Activated T-cell treated with anti-CD3 and anti-CD28 coated beads, Interleukin-2, amount 50 U/mL, for 24 hours (primary cell): ENCODE measurements around the gene DOCK3.
"Not testable (repeated sequence)": the region's sequence is repeated elsewhere in the genome, so short reads cannot be mapped to it uniquely, and the experiment has no call there.

Experiments used
- DNase-seq: peaks from one replicate; pipeline ENCODE4 v3.0.0-alpha.2; 2020
- H3K27ac Mint-ChIP-seq: 2 replicates; pipeline ENCODE4 v1.8.0; 2020; ENCODE audit warnings: mild to moderate bottlenecking, mixed read lengths
- H3K27me3 Mint-ChIP-seq: 2 replicates; pipeline ENCODE4 v1.8.0; 2020; ENCODE audit warnings: mixed read lengths
- H3K36me3 Mint-ChIP-seq: 2 replicates; pipeline ENCODE4 v1.8.0; 2020; ENCODE audit warnings: low read depth, mixed read lengths
- H3K4me1 Mint-ChIP-seq: 2 replicates; pipeline ENCODE4 v1.8.0; 2020; ENCODE audit warnings: low read depth, mixed read lengths
- H3K4me3 Mint-ChIP-seq: 2 replicates; pipeline ENCODE4 v1.8.0; 2020; ENCODE audit warnings: mild to moderate bottlenecking, moderate library complexity, mixed read lengths
- H3K9me3 Mint-ChIP-seq: 2 replicates; pipeline ENCODE4 v1.8.0; 2020; ENCODE audit warnings: mixed read lengths

The DOCK3 gene

GRCh38 chr3:50749822-50750221 is 75.1 kb downstream of the DOCK3 start:
- Mint-ChIP-seq H3K4me3 (no peak overlapping the region), H3K4me1 (no peaks in the 10 kb centered on the region), H3K27ac (no peak overlapping the region), H3K9me3 (no peaks in the 10 kb centered on the region), H3K27me3 (no peaks in the 10 kb centered on the region), H3K36me3 (no peaks in the 10 kb centered on the region)
- DNase-seq, result no peak

GRCh38 chr3:50759015-50759414 is 84.3 kb downstream of the DOCK3 start:
- peaks cover 2% of the 10 kb centered on the region for H3K27me3 Mint-ChIP-seq
- no peak overlapping the region for H3K27ac Mint-ChIP-seq
- DNase-seq, result no peak
- no peaks in the 10 kb centered on the region for H3K4me1 Mint-ChIP-seq
- peaks cover 6% of the 10 kb centered on the region for H3K9me3 Mint-ChIP-seq
- H3K4me3 Mint-ChIP-seq, result no peak overlapping the region
- H3K36me3 Mint-ChIP-seq, result no peaks in the 10 kb centered on the region

GRCh38 chr3:50777680-50778079 is 103.0 kb downstream of the DOCK3 start:
- DNase-seq, result no peak
- H3K27ac Mint-ChIP-seq, result no peak overlapping the region
- H3K36me3 Mint-ChIP-seq, result peaks cover 3% of the 10 kb centered on the region
- peaks cover 15% of the 10 kb centered on the region for H3K27me3 Mint-ChIP-seq
- no peaks in the 10 kb centered on the region for H3K4me1 Mint-ChIP-seq
- no peak overlapping the region for H3K4me3 Mint-ChIP-seq
- H3K9me3 Mint-ChIP-seq, result peaks cover 7% of the 10 kb centered on the region

GRCh38 chr3:50781766-50782165 is 107.0 kb downstream of the DOCK3 start:
- H3K27me3 Mint-ChIP-seq, H3K4me1 Mint-ChIP-seq, DNase-seq, H3K27ac Mint-ChIP-seq, H3K4me3 Mint-ChIP-seq: not testable (repeated sequence)
- H3K36me3 Mint-ChIP-seq, result peaks cover 18% of the 10 kb centered on the region
- H3K9me3 Mint-ChIP-seq, result peaks cover 20% of the 10 kb centered on the region

GRCh38 chr3:50786631-50787030 is 111.9 kb downstream of the DOCK3 start:
- no peak overlapping the region for H3K27ac Mint-ChIP-seq
- DNase-seq, result no peak
- peaks cover 3% of the 10 kb centered on the region for H3K27me3 Mint-ChIP-seq
- H3K4me3 Mint-ChIP-seq, result no peak overlapping the region
- H3K4me1 Mint-ChIP-seq, result no peaks in the 10 kb centered on the region
- H3K9me3 Mint-ChIP-seq, result peaks cover 20% of the 10 kb centered on the region
- peaks cover 18% of the 10 kb centered on the region for H3K36me3 Mint-ChIP-seq

GRCh38 chr3:50790894-50791293 is 116.2 kb downstream of the DOCK3 start:
- not testable (repeated sequence) for H3K27ac Mint-ChIP-seq, H3K4me3 Mint-ChIP-seq, DNase-seq, H3K27me3 Mint-ChIP-seq, H3K36me3 Mint-ChIP-seq, H3K4me1 Mint-ChIP-seq, H3K9me3 Mint-ChIP-seq

GRCh38 chr3:50792568-50792967 is 117.8 kb downstream of the DOCK3 start:
- Mint-ChIP-seq H3K27me3 (peaks cover 6% of the 10 kb centered on the region), H3K4me1 (no peaks in the 10 kb centered on the region), H3K9me3 (no peaks in the 10 kb centered on the region), H3K4me3 (no peak overlapping the region), H3K36me3 (no peaks in the 10 kb centered on the region), H3K27ac (no peak overlapping the region)
- no peak for DNase-seq

- DNase-seq, H3K36me3 Mint-ChIP-seq, H3K27ac Mint-ChIP-seq, H3K4me1 Mint-ChIP-seq, H3K4me3 Mint-ChIP-seq, H3K27me3 Mint-ChIP-seq: not testable (repeated sequence)
- H3K9me3 Mint-ChIP-seq, result peaks cover 38% of the 10 kb centered on the region
Observed at GRCh38 chr3:50803805-50804204, 129.1 kb downstream of the DOCK3 start.

GRCh38 chr3:50804376-50804775 is 129.6 kb downstream of the DOCK3 start:
- DNase-seq, H3K4me1 Mint-ChIP-seq, H3K36me3 Mint-ChIP-seq, H3K27me3 Mint-ChIP-seq, H3K27ac Mint-ChIP-seq, H3K4me3 Mint-ChIP-seq: not testable (repeated sequence)
- peaks cover 33% of the 10 kb centered on the region for H3K9me3 Mint-ChIP-seq

- Mint-ChIP-seq H3K27me3 (peaks cover 3% of the 10 kb centered on the region), H3K9me3 (peaks cover 23% of the 10 kb centered on the region), H3K27ac (no peak overlapping the region), H3K4me3 (no peak overlapping the region), H3K36me3 (peaks cover 5% of the 10 kb centered on the region), H3K4me1 (no peaks in the 10 kb centered on the region)
- DNase-seq, result no peak
Observed at GRCh38 chr3:50805321-50805720, 130.6 kb downstream of the DOCK3 start.

- Mint-ChIP-seq H3K9me3 (peaks cover 17% of the 10 kb centered on the region), H3K36me3 (peaks cover 5% of the 10 kb centered on the region), H3K27me3 (peaks cover 3% of the 10 kb centered on the region), H3K4me1 (no peaks in the 10 kb centered on the region), H3K27ac (no peak overlapping the region), H3K4me3 (no peak overlapping the region)
- no peak for DNase-seq
Observed at GRCh38 chr3:50806031-50806430, 131.3 kb downstream of the DOCK3 start.

- peaks cover 3% of the 10 kb centered on the region for H3K36me3 Mint-ChIP-seq
- DNase-seq, result no peak
- peaks cover 10% of the 10 kb centered on the region for H3K9me3 Mint-ChIP-seq
- H3K27me3 Mint-ChIP-seq, result peaks cover 3% of the 10 kb centered on the region
- no peak overlapping the region for H3K4me3 Mint-ChIP-seq
- H3K4me1 Mint-ChIP-seq, result no peaks in the 10 kb centered on the region
- H3K27ac Mint-ChIP-seq, result no peak overlapping the region
Observed at GRCh38 chr3:50806806-50807205, 132.1 kb downstream of the DOCK3 start.

GRCh38 chr3:50807266-50807665 is 132.5 kb downstream of the DOCK3 start:
- Mint-ChIP-seq H3K9me3 (peaks cover 6% of the 10 kb centered on the region), H3K4me3 (no peak overlapping the region), H3K4me1 (no peaks in the 10 kb centered on the region), H3K36me3 (peaks cover 2% of the 10 kb centered on the region), H3K27me3 (peaks cover 3% of the 10 kb centered on the region), H3K27ac (no peak overlapping the region)
- no peak for DNase-seq

- H3K4me1 Mint-ChIP-seq, result peaks cover 6% of the 10 kb centered on the region
- DNase-seq, result no peak
- no peaks in the 10 kb centered on the region for H3K27me3 Mint-ChIP-seq
- H3K4me3 Mint-ChIP-seq, result no peak overlapping the region
- no peaks in the 10 kb centered on the region for H3K9me3 Mint-ChIP-seq
- no peaks in the 10 kb centered on the region for H3K36me3 Mint-ChIP-seq
- no peak overlapping the region for H3K27ac Mint-ChIP-seq
Observed at GRCh38 chr3:50811893-50812292, 137.2 kb downstream of the DOCK3 start.

GRCh38 chr3:50815844-50816243 is 141.1 kb downstream of the DOCK3 start:
- Mint-ChIP-seq H3K27ac (no peak overlapping the region), H3K4me1 (peaks cover 6% of the 10 kb centered on the region), H3K4me3 (no peak overlapping the region), H3K27me3 (no peaks in the 10 kb centered on the region), H3K9me3 (no peaks in the 10 kb centered on the region), H3K36me3 (no peaks in the 10 kb centered on the region)
- no peak for DNase-seq

GRCh38 chr3:50816894-50817293 is 142.2 kb downstream of the DOCK3 start:
- Mint-ChIP-seq H3K4me3 (no peak overlapping the region), H3K27ac (no peak overlapping the region), H3K4me1 (peaks cover 6% of the 10 kb centered on the region), H3K36me3 (no peaks in the 10 kb centered on the region), H3K9me3 (no peaks in the 10 kb centered on the region), H3K27me3 (no peaks in the 10 kb centered on the region)
- no peak for DNase-seq
